ENCODE data around the gene UPP2.

GRCh38 chr2:158127380-158127804 is 25.7 kb downstream of the UPP2 start:
- TF ChIP-seq CTCF (IDR thresholded peaks at IDR 0.05), result no peak
- no peak for TF ChIP-seq POLR2AphosphoS5 (IDR thresholded peaks at IDR 0.05; ENCODE audit: low read depth, low read length)
